SK-N-SH (cell line): Measurements from ENCODE around the gene GSTO2. TPM values are rescaled to one million over a fixed set of nuclear protein-coding genes. Genes with fewer than 3 reads are reported as not detected.

Experiments used
- CTCF ChIA-PET: fragments of 300-600, 350-600 bp; formaldehyde crosslinking; extraction: SDS; loops from one replicate; lab custom pipeline; 2021; lab: Yijun Ruan, JAX
- POLR2A ChIA-PET: fragments of 350-600 bp; sonication (Branson Sonifier 250); formaldehyde crosslinking; extraction: SDS; loops from one replicate; lab custom pipeline; 2020; ENCODE audit warnings: antibody characterized with exemption, inconsistent platforms; lab: Yijun Ruan, JAX
- DNase-seq: peaks from one replicate; pipeline ENCODE4 v3.0.0; 2012
- H2AFZ ChIP-seq: fragments of 200-600 bp; sonication (generic); 2 replicates; pipeline ENCODE4 v1.8.1; 2016; ENCODE audit warnings: antibody characterized with exemption, mild to moderate bottlenecking, low read depth
- H3F3A ChIP-seq: fragments of 200-600 bp; sonication (generic); replicated peaks from 2 replicates; pipeline ENCODE3; 2016; ENCODE audit warnings: antibody characterized with exemption, mild to moderate bottlenecking; ENCODE audit not compliant: insufficient read depth
- H3K27ac ChIP-seq, 2 experiments: fragments of 200-500 bp in 1 of 2; fragments of 200-600 bp in 1 of 2; sonication (Bioruptor generic) in 1 of 2; sonication (generic), shearing (Covaris generic) in 1 of 2; 2 replicates each; pipeline versions ENCODE4 v1.5.1 to v1.6.1; 2014 to 2016; ENCODE audit warnings: low read depth in 2 of 2, inconsistent platforms in 1 of 2, low read length in 1 of 2, mild to moderate bottlenecking in 1 of 2, mixed read lengths in 1 of 2
- H3K27me3 ChIP-seq: fragments of 200-600 bp; sonication (generic), shearing (Covaris generic); 2 replicates; pipeline ENCODE4 v1.6.1; 2016; ENCODE audit warnings: mixed run types; ENCODE audit not compliant: insufficient read depth
- H3K36me3 ChIP-seq, 2 experiments: fragments of 200-500 bp in 1 of 2; fragments of 200-600 bp in 1 of 2; sonication (Bioruptor generic) in 1 of 2; sonication (generic) in 1 of 2; replicated peaks in 1 of 2; 2 replicates each; pipeline versions ENCODE3 to v1.5.1; 2014 to 2016; ENCODE audit warnings: low read length in 1 of 2, mild to moderate bottlenecking in 1 of 2; ENCODE audit not compliant: insufficient read depth in 2 of 2, control insufficient read depth in 1 of 2
- H3K4me1 ChIP-seq, 2 experiments: fragments of 200-500 bp in 1 of 2; fragments of 200-600 bp in 1 of 2; sonication (Bioruptor generic) in 1 of 2; sonication (generic), shearing (Covaris generic) in 1 of 2; 2 replicates each; pipeline versions ENCODE4 v1.5.1 to v1.6.1; 2014 to 2016; ENCODE audit warnings: low read depth in 1 of 2, low read length in 1 of 2, mixed run types in 1 of 2; ENCODE audit not compliant: insufficient read depth in 2 of 2, control insufficient read depth in 1 of 2
- H3K4me2 ChIP-seq: fragments of 200-600 bp; sonication (generic), shearing (Covaris generic); 2 replicates; pipeline ENCODE4 v1.6.1; 2017; ENCODE audit warnings: mixed run types
- H3K4me3 ChIP-seq, 2 experiments: fragments of 200-500 bp in 1 of 2; fragments of 200-600 bp in 1 of 2; sonication (Bioruptor generic) in 1 of 2; sonication (generic), shearing (Covaris generic) in 1 of 2; 2 replicates each; pipeline versions ENCODE4 v1.5.1 to v1.8.1; 2014 to 2016; ENCODE audit warnings: low read depth in 2 of 2, inconsistent platforms in 1 of 2, low read length in 1 of 2, mild to moderate bottlenecking in 1 of 2, mixed read lengths in 1 of 2, moderate library complexity in 1 of 2
- H3K79me2 ChIP-seq: fragments of 200-600 bp; sonication (generic); 2 replicates; pipeline ENCODE4 v1.8.1; 2017; ENCODE audit warnings: mild to moderate bottlenecking; ENCODE audit not compliant: insufficient read depth
- H3K9ac ChIP-seq: fragments of 200-600 bp; sonication (generic); 2 replicates; pipeline ENCODE4 v1.6.1; 2017; ENCODE audit warnings: mixed run types
- H3K9me2 ChIP-seq: fragments of 200-600 bp; sonication (generic); 2 replicates; pipeline ENCODE4 v1.6.1; 2017; ENCODE audit warnings: mixed run types
- H3K9me3 ChIP-seq: fragments of 200-600 bp; sonication (generic); 2 replicates; pipeline ENCODE4 v1.6.1; 2017; ENCODE audit warnings: mixed run types, mild to moderate bottlenecking, moderate library complexity
- H4K20me1 ChIP-seq: fragments of 200-600 bp; sonication (generic); 2 replicates; pipeline ENCODE4 v1.6.1; 2017; ENCODE audit warnings: mild to moderate bottlenecking, mixed run types; ENCODE audit not compliant: insufficient read depth
- EZH2phosphoT487 ChIP-seq: fragments of 200-600 bp; sonication (generic); IDR thresholded peaks from 2 replicates; pipeline ENCODE4 v1.6.1; 2017; ENCODE audit warnings: low read depth, mixed run types, mild to moderate bottlenecking, antibody characterized with exemption, moderate library complexity, borderline replicate concordance
- FOXJ3 ChIP-seq: sonication (generic); formaldehyde crosslinking; IDR thresholded peaks from 2 replicates; pipeline ENCODE4 v1.5.1; 2020; ENCODE audit warnings: mild to moderate bottlenecking, missing genetic modification reagents
- FOXM1 ChIP-seq: IDR thresholded peaks from 2 replicates; pipeline ENCODE4 v1.4.0; 2012; ENCODE audit warnings: low read depth, mild to moderate bottlenecking
- GABPA ChIP-seq: IDR thresholded peaks from 2 replicates; pipeline ENCODE4 v1.4.0; 2012; ENCODE audit warnings: low read depth, mild to moderate bottlenecking
- GATA2 ChIP-seq: sonication (generic); formaldehyde crosslinking; IDR thresholded peaks from 2 replicates; pipeline ENCODE4 v1.5.0; 2020; ENCODE audit warnings: mild to moderate bottlenecking, missing genetic modification reagents
- JUND ChIP-seq: IDR thresholded peaks from 2 replicates; pipeline ENCODE4 v1.4.0; 2012
- MEF2A ChIP-seq: IDR thresholded peaks from 2 replicates; pipeline ENCODE4 v1.4.0; 2012; ENCODE audit warnings: low read depth, borderline replicate concordance
- MXI1 ChIP-seq: IDR thresholded peaks from 2 replicates; pipeline ENCODE4 v1.6.1; 2012; ENCODE audit warnings: mild to moderate bottlenecking, low read depth, low read length, improper control_type of control experiment
- NFIC ChIP-seq: IDR thresholded peaks from 2 replicates; pipeline ENCODE4 v1.4.0; 2012; ENCODE audit warnings: borderline replicate concordance
- NRF1 ChIP-seq: IDR thresholded peaks from 2 replicates; pipeline ENCODE4 v1.6.1; 2012; ENCODE audit warnings: low read depth, mild to moderate bottlenecking, low read length
- RCOR1 ChIP-seq: fragments of 150-350 bp; IDR thresholded peaks from 2 replicates; pipeline ENCODE4 v1.6.1; 2017; ENCODE audit warnings: antibody characterized with exemption, low read length
- RFX5 ChIP-seq: IDR thresholded peaks from 2 replicates; pipeline ENCODE4 v1.6.1; 2012; ENCODE audit warnings: mild to moderate bottlenecking, improper control_type of control experiment, low read length
- TAF1 ChIP-seq: IDR thresholded peaks from 2 replicates; pipeline ENCODE4 v1.6.1; 2012; ENCODE audit warnings: low read depth, mild to moderate bottlenecking, low read length, moderate library complexity, borderline replicate concordance
- TCF12 ChIP-seq: IDR thresholded peaks from 2 replicates; pipeline ENCODE4 v1.4.0; 2012
- YY1 ChIP-seq: IDR thresholded peaks from 2 replicates; pipeline ENCODE4 v1.4.0; 2012; ENCODE audit warnings: low read depth, mild to moderate bottlenecking
- WGBS: methylation state at CpG from one replicate; pipeline ENCODE4 v1.1.6; 2017; ENCODE audit warnings: low lambda C conversion rate; 5-methylcytosine and 5-hydroxymethylcytosine counted together
- polyA plus RNA-seq, 3 experiments: library from polyadenylated mRNA; depleted of rRNA; stranded (reverse); fragments of >200 nt; gene quantifications; 2 replicates each; pipeline ENCODE4 v1.2.3, GENCODE V29; 2012
- TF ChIP-seq, protein P1 (sequence below): IDR thresholded peaks from 2 replicates; pipeline ENCODE4; 2012
- TF ChIP-seq, protein P2 (sequence below): IDR thresholded peaks from 2 replicates; pipeline ENCODE4 v1.4.0; 2012; ENCODE audit warnings: low read depth
- TF ChIP-seq, protein P3 (sequence below): IDR thresholded peaks from 2 replicates; pipeline ENCODE4 v1.4.0; 2012; ENCODE audit warnings: low read depth, borderline replicate concordance
- TF ChIP-seq, protein P4 (sequence below): IDR thresholded peaks from 2 replicates; pipeline ENCODE4 v1.4.0; 2012; ENCODE audit warnings: low read depth, borderline replicate concordance

GSTO2 gene
- polyA plus RNA-seq, 1 of the 3 experiments (the other 2 are of a cell fraction) = 0.49 TPM

DNA sequence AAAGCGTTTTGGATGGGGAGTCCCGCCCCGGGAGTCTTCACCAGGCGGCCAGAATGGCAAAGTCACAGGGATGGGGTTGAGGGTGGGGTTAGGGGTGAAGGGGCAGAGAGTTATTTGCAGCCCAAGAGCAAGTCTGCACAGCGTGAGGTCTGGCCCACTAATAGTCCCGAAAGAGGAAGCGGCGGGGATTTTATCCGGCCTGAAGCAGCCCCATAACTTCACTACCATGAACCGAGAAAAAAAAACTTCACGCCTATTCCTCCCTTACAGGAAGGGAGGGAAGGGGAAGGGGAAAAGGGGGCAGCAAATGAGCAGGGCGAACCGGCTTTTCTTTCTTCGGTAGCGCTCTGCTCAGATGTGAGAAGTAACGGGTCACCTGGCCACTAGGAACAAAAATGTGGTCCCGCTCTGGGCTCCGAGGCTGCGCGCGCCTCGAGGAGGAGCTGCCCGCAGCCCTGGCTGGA is 68.6 kb downstream of the GSTO2 start:
- no peak overlapping the region for H2AFZ ChIP-seq
- peaks cover 19 to 23% of the 10 kb centered on the region in 2 experiments; a peak in 2 of 4 replicates for H3K4me1 ChIP-seq
- H3K4me2 ChIP-seq = peak overlapping the region; percentile 76
- H3K4me3 ChIP-seq = peak overlapping the region; percentile 78 to 94
- peak overlapping the region; percentile 96 for H3K9ac ChIP-seq
- peak overlapping the region; percentile 78 to 98 for H3K27ac ChIP-seq
- H3K9me3 ChIP-seq = no peaks in the 10 kb centered on the region
- H3F3A ChIP-seq = peaks cover 25% of the 10 kb centered on the region
- 2% methylated on average over 20 of the region's 23 CpGs for WGBS
- ChIA-PET CTCF (interaction anchor here (1.0 to 7.7 kb wide), 12 partner anchors 9 to 118 kb away, joined by 3 to 65 read pairs (median 7); partner anchors contain the start of gene CFAP58), POLR2A (interaction anchor here (1.0 to 1.3 kb wide), 2 partner anchors 15 to 37 kb away, joined by 3 to 4 read pairs; no protein-coding TSS in a partner anchor)
- peaks cover 56% of the 10 kb centered on the region for H3K79me2 ChIP-seq
- no peak for DNase-seq
- no peaks in the 10 kb centered on the region for H3K36me3 ChIP-seq
- TF ChIP-seq TAF1 (0 out of 2 replicates have a peak, but pooled peaks have one; percentile 8), FOXJ3 (CRISPR knock-in tag) (no peak), MXI1 (no peak), RCOR1 (no peak), GATA2 (no peak)
- TF ChIP-seq, protein P1, sequence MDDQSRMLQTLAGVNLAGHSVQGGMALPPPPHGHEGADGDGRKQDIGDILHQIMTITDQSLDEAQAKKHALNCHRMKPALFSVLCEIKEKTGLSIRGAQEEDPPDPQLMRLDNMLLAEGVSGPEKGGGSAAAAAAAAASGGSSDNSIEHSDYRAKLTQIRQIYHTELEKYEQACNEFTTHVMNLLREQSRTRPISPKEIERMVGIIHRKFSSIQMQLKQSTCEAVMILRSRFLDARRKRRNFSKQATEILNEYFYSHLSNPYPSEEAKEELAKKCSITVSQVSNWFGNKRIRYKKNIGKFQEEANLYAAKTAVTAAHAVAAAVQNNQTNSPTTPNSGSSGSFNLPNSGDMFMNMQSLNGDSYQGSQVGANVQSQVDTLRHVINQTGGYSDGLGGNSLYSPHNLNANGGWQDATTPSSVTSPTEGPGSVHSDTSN = no peak
- TF ChIP-seq, protein P2, sequence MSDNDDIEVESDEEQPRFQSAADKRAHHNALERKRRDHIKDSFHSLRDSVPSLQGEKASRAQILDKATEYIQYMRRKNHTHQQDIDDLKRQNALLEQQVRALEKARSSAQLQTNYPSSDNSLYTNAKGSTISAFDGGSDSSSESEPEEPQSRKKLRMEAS = no peak; the same call in 1 of the 2 replicates
- H3K9me2 ChIP-seq = no peaks in the 10 kb centered on the region
- no peaks in the 10 kb centered on the region for H3K27me3 ChIP-seq
- peaks cover 25% of the 10 kb centered on the region for H4K20me1 ChIP-seq

DNA sequence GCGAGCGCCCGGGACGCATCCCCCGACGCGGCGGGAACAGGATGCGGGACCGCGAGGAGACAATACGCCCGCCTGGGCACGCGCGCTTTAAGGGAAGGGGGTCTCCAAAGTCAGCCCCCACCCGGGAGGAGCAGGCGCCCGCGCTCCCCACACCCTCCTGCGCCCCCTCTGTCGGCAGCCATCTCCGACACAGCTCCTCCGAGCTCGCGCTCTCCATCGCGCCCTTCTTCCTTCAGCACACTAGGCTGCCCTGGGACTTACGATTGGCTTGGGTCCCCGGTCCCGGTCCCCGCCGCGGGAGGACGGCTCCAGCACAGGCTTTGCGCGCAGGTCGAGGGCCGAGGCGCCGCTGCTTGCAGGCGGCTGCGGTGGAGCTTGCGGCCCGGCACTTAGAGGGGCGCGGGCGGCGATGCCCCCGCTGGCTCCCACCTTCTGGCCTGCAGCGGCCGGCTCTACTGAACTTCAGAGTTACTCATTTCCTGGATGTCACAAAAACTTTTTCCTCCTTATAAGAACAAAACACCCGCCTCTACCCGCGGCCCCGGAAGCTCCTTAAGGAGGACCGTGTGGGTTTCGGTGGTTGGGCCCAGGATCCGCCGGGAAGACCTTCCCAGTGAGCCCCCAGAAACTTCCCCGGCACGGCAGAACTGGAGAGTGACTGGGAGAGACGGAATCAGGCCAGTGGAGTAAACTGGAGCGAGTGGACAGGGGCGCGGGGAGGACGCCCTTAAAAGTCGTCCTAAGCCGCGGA is 69.2 kb downstream of the GSTO2 start, which contains the start of gene ITPRIP:
Gene ITPRIP, minus strand, starts transcription at position 481 of the 751 bp plus-strand sequence. CDS start 22,414 bp downstream, outside the sequence.
- H3K27me3 ChIP-seq = no peaks in the 10 kb centered on the region
- DNase-seq = peak; percentile 86
- peaks cover 50% of the 10 kb centered on the region for H3K79me2 ChIP-seq
- CTCF ChIA-PET = interaction anchor here (0.8 to 7.7 kb wide), 14 partner anchors 9 to 119 kb away, joined by 3 to 65 read pairs (median 6); partner anchors contain the start of gene CFAP58
- H3K27ac ChIP-seq = peak within 1 kb of the TSS; percentile 78 to 98
- H3K9me3 ChIP-seq = no peaks in the 10 kb centered on the region
- POLR2A ChIA-PET = interaction anchor here (1.0 to 1.3 kb wide), 2 partner anchors 16 to 38 kb away, joined by 3 to 4 read pairs; no protein-coding TSS in a partner anchor
- peak within 1 kb of the TSS; percentile 76 for H3K4me2 ChIP-seq
- peak within 1 kb of the TSS; percentile 96 for H3K9ac ChIP-seq
- H3F3A ChIP-seq = peaks cover 19% of the 10 kb centered on the region
- peak within 1 kb of the TSS; percentile 78 to 94 for H3K4me3 ChIP-seq
- H3K9me2 ChIP-seq = no peaks in the 10 kb centered on the region
- peaks cover 16 to 22% of the 10 kb centered on the region in 2 experiments; a peak in 2 of 4 replicates for H3K4me1 ChIP-seq
- 1% methylated on average over 28 of the region's 70 CpGs for WGBS
- H2AFZ ChIP-seq = peak within 1 kb of the TSS; percentile 85
- peaks cover 21% of the 10 kb centered on the region for H4K20me1 ChIP-seq
- no peaks in the 10 kb centered on the region for H3K36me3 ChIP-seq
- TF ChIP-seq, protein P1 = peak; percentile 15
- TF ChIP-seq RFX5 = no peak
- 0 out of 2 replicates have a peak, but pooled peaks have one; percentile 10 for TF ChIP-seq MEF2A
- TF ChIP-seq, protein P3, sequence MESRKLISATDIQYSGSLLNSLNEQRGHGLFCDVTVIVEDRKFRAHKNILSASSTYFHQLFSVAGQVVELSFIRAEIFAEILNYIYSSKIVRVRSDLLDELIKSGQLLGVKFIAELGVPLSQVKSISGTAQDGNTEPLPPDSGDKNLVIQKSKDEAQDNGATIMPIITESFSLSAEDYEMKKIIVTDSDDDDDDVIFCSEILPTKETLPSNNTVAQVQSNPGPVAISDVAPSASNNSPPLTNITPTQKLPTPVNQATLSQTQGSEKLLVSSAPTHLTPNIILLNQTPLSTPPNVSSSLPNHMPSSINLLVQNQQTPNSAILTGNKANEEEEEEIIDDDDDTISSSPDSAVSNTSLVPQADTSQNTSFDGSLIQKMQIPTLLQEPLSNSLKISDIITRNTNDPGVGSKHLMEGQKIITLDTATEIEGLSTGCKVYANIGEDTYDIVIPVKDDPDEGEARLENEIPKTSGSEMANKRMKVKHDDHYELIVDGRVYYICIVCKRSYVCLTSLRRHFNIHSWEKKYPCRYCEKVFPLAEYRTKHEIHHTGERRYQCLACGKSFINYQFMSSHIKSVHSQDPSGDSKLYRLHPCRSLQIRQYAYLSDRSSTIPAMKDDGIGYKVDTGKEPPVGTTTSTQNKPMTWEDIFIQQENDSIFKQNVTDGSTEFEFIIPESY = no peak
- TF ChIP-seq FOXM1 = 0 out of 2 replicates have a peak, but pooled peaks have one; percentile 21
- TF ChIP-seq GABPA = no peak
- no peak for TF ChIP-seq EZH2phosphoT487
- no peak for TF ChIP-seq YY1
- TF ChIP-seq, protein P4, sequence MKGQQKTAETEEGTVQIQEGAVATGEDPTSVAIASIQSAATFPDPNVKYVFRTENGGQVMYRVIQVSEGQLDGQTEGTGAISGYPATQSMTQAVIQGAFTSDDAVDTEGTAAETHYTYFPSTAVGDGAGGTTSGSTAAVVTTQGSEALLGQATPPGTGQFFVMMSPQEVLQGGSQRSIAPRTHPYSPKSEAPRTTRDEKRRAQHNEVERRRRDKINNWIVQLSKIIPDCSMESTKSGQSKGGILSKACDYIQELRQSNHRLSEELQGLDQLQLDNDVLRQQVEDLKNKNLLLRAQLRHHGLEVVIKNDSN = no peak
- TF ChIP-seq, protein P2 = no peak; the same call in 1 of the 2 replicates
- no peak for TF ChIP-seq GATA2
- no peak for TF ChIP-seq NRF1
- TF ChIP-seq FOXJ3 (CRISPR knock-in tag) = no peak
- TF ChIP-seq NFIC = 0 out of 2 replicates have a peak, but pooled peaks have one; percentile 5
- peak; percentile 38 for TF ChIP-seq TAF1
- TF ChIP-seq TCF12 = no peak
- TF ChIP-seq JUND = peak; percentile 17; the same call in 1 of the 2 replicates
- peak; percentile 43; the same call in 1 of the 2 replicates for TF ChIP-seq MXI1
